NB4 (cell line): ENCODE measurements around the gene PCNT.

Source experiments
- DNase-seq: peaks from one replicate; pipeline ENCODE4 v3.0.0; 2010; ENCODE audit warnings: low read depth
- H3K4me3 ChIP-seq: one replicate; pipeline ENCODE4 v1.5.1; 2011; ENCODE audit warnings: mild to moderate bottlenecking, low read depth, low read length, moderate library complexity
- MYC ChIP-seq: IDR thresholded peaks from 2 replicates; pipeline ENCODE4 v1.6.1; 2011; ENCODE audit warnings: low read depth, low read length
- POLR2A ChIP-seq: IDR thresholded peaks from 2 replicates; pipeline ENCODE4 v1.6.1; 2011; ENCODE audit warnings: mild to moderate bottlenecking; ENCODE audit not compliant: insufficient read length; ENCODE audit errors: extremely low read depth
- TF ChIP-seq, protein P1 (sequence below): IDR thresholded peaks from 2 replicates; pipeline ENCODE4 v1.6.1; 2011; ENCODE audit warnings: low read depth, low read length
- TF ChIP-seq, protein P2 (sequence below): IDR thresholded peaks from one replicate; pipeline ENCODE4 v1.5.1; 2012; ENCODE audit warnings: low read depth, low read length

Gene PCNT

DNA sequence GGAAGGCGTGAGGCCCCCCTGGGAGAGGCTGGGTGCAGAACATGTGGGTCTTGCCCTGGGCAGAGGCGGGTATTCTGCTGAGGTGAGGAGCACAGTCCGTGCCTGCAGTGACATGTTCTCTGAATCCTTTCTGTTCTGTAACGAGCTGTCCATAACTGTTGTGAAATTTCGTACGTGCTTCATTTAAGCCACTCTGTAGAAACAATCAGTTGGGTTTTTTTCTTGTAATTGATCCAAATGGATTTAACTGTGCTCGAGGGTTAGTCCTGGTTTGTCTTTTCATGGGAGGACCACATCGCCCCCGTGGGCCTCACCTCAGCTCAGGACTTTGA, 89.4 kb downstream of the PCNT start:
- no peak for DNase-seq
- TF ChIP-seq, protein P1, sequence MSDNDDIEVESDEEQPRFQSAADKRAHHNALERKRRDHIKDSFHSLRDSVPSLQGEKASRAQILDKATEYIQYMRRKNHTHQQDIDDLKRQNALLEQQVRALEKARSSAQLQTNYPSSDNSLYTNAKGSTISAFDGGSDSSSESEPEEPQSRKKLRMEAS = no peak
- TF ChIP-seq MYC = no peak
- no peak for TF ChIP-seq POLR2A
- TF ChIP-seq, protein P2, sequence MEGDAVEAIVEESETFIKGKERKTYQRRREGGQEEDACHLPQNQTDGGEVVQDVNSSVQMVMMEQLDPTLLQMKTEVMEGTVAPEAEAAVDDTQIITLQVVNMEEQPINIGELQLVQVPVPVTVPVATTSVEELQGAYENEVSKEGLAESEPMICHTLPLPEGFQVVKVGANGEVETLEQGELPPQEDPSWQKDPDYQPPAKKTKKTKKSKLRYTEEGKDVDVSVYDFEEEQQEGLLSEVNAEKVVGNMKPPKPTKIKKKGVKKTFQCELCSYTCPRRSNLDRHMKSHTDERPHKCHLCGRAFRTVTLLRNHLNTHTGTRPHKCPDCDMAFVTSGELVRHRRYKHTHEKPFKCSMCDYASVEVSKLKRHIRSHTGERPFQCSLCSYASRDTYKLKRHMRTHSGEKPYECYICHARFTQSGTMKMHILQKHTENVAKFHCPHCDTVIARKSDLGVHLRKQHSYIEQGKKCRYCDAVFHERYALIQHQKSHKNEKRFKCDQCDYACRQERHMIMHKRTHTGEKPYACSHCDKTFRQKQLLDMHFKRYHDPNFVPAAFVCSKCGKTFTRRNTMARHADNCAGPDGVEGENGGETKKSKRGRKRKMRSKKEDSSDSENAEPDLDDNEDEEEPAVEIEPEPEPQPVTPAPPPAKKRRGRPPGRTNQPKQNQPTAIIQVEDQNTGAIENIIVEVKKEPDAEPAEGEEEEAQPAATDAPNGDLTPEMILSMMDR = no peak
- no peak overlapping the region for H3K4me3 ChIP-seq

DNA sequence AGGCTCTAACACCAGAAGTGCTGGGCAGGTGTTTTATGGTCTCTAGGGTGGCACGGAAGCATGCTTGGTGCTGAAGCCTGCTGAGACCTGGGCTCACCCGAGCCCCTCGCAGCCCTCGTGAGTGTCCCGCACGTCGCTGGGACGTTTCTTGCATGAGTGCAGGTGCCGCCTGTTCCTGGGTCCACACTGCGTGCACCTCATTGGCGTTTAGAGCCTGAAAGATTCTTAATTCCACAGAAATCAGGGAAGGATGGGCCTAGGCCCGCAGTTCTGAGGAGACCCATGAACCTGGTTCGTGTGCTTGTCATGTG, 91.0 kb downstream of the PCNT start:
- no peak overlapping the region for H3K4me3 ChIP-seq

DNA sequence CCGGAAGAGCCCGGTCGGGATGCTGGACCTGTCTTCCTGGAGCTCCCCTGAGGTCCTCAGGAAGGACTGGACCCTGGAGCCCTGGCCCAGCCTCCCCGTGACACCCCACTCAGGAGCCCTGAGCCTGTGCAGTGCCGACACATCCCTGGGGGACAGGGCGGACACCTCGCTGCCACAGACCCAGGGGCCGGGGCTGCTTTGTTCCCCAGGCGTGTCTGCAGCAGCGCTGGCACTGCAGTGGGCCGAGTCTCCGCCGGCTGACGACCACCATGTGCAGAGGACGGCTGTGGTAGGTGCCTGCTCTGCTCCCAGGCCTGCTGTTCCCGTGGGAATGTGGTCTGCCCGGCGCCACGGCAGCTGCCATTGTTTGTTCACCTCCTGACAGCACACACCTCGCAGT, 92.6 kb downstream of the PCNT start:
- DNase-seq = no peak
- no peak overlapping the region for H3K4me3 ChIP-seq
- TF ChIP-seq, protein P1 = no peak

More for the DNA sequence above, 91.0 kb downstream of the PCNT start:
- TF ChIP-seq MYC (no peak), POLR2A (no peak)
- TF ChIP-seq, protein P2 = no peak
- TF ChIP-seq, protein P1 = no peak
- DNase-seq = no peak

DNA sequence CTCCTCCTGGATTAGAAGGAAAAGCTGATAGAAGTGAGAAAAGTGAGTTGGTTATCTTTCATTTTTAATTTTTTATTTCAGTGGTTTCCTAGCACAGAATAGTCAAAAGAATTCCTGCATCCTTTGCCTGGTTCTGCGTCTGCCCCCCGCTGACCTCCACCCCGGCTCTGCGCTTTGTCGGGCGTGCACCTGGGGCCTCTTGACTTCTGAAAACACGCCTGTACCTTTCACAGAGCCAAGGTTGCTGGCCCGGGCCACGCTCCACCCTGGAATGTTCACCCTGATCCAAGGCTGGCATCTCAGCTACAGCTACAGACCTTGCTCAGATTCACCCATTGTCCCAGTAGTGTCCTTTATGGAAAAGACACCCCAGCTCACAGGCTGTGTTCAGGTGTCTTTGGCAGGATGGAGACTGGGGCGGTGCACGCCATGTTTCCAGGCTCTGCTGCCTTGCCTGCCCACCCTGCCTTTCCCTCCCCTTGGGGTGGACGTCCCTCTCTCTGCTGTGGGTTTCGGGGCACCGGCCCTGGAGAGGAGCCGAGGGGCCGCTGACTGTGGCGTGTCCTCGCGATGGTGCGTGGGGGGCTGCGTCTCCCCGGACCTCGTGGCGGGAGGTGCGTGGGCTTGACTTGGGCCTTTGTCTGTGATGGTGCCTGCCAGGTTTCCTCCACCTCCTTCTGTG, 94.5 kb downstream of the PCNT start:
- TF ChIP-seq POLR2A (no peak), MYC (no peak)
- TF ChIP-seq, protein P1 = no peak
- TF ChIP-seq, protein P2 = no peak
- no peak overlapping the region for H3K4me3 ChIP-seq
- no peak for DNase-seq

DNA sequence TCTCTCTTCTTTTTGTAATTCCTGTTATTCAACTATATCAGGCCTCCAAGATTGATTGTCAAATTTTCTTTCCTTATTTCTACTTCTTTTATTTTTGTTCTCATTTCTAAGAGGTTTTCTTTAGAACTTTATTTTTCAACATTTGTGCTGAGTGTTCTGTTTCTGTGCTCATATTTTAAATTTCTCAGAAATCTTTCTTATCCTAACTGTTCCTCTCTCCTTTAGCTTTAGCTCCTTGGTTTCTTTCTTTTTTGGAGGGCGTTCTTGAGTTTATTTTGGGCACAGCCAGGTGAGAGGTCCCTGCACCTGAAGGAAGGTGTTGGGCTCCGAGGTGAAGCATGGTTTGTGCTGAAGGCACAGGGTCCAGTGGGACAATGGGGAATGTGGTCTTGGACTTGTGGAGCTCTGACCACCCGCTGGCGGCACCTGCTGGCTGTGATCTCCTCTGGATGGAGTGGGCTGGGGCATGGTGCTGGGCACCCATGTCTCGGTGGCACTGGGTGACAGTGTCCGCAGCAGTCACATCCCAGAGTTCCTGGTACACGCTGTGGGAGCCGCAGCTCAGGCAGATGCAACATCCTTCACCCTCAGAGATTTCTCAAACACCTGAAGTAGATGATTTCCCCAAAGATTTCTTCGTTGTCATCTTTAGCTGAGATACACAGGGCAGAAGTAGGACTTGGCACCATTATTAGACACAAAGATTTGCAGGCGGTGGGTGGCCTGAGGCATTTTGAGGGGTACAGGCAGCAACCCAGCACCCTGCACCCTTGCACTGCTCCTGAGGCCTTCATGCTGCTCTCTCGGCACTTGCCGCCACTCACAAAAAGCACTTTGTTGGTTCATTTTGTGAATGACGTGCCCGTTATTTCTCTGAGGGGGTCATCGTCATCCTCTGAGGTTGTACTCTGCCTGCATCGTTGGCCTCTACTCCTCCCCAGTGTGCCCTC, 96.6 kb downstream of the PCNT start:
- TF ChIP-seq, protein P1 = no peak
- TF ChIP-seq POLR2A (no peak), MYC (no peak)
- TF ChIP-seq, protein P2 = no peak
- H3K4me3 ChIP-seq = no peak overlapping the region
- no peak for DNase-seq

DNA sequence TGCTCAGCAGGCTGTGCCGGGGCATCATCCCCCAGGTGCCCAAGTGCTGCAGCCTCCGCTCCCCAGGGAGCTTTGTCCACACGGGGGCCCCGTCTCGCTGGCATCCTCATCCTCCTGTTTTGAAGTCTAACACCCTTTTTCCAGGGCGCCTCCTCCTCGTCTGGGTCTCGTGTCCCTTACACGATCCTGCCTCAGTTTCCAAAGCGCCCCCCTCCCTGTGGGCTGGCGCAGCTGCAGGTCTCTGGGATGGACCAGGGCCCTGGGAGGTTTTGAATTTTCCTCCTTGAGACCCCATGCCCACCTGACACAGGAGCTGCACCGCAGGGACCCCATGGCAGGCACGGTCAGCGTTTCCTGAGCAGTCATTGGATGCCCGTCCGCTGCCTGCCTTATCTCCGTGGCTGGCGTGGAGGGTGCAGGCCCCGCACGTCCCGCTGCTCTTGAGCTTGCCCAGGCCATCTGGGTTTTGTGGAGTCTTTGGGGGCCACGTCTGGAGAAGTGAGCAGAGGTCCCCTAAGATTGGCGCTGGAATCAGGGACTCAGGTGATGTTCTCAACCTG, 97.3 kb downstream of the PCNT start:
- TF ChIP-seq, protein P2 = no peak
- TF ChIP-seq MYC = no peak
- TF ChIP-seq, protein P1 = no peak
- no peak for TF ChIP-seq POLR2A
- no peak for DNase-seq
- H3K4me3 ChIP-seq = no peak overlapping the region
